HG03565 (cell line): ENCODE data around the gene EPB41L4A.
"Not testable (repeated sequence)": the region's sequence is repeated elsewhere in the genome, so short reads cannot be mapped to it uniquely, and the experiment has no call there.

ENCODE experiments used
- ATAC-seq: cut with Tn5 transposase; IDR thresholded peaks from one replicate; pipeline ENCODE4 v1.9.1; 2021; ENCODE audit warnings: mild to moderate bottlenecking, moderate library complexity; ENCODE audit not compliant: unreplicated experiment

Gene EPB41L4A

GRCh38 chr5:112217843-112218579 is 201.1 kb downstream of the EPB41L4A start:
- no peak for ATAC-seq

GRCh38 chr5:112216140-112216539 is 202.9 kb downstream of the EPB41L4A start:
- no peak for ATAC-seq

GRCh38 chr5:112210430-112211005 is 208.6 kb downstream of the EPB41L4A start:
- no peak for ATAC-seq

- peak; percentile 43 for ATAC-seq
Observed at GRCh38 chr5:112208699-112209615, 210.1 kb downstream of the EPB41L4A start.

- not testable (repeated sequence) for ATAC-seq
Observed at GRCh38 chr5:112208195-112208594, 210.9 kb downstream of the EPB41L4A start.

GRCh38 chr5:112205846-112206245 is 213.2 kb downstream of the EPB41L4A start:
- ATAC-seq: no peak

GRCh38 chr5:112203229-112203628 is 215.8 kb downstream of the EPB41L4A start:
- peak; percentile 74 for ATAC-seq

- ATAC-seq: no peak
Observed at GRCh38 chr5:112202694-112203093, 216.4 kb downstream of the EPB41L4A start.

- ATAC-seq: no peak
Observed at GRCh38 chr5:112201141-112201540, 217.9 kb downstream of the EPB41L4A start.

- ATAC-seq: peak; percentile 50
Observed at GRCh38 chr5:112200131-112200530, 218.9 kb downstream of the EPB41L4A start.

GRCh38 chr5:112196584-112196983 is 222.5 kb downstream of the EPB41L4A start:
- ATAC-seq: no peak

GRCh38 chr5:112195924-112196323 is 223.2 kb downstream of the EPB41L4A start:
- no peak for ATAC-seq

- ATAC-seq: no peak
Observed at GRCh38 chr5:112192866-112193265, 226.2 kb downstream of the EPB41L4A start.

GRCh38 chr5:112192072-112192471 is 227.0 kb downstream of the EPB41L4A start:
- ATAC-seq: no peak

GRCh38 chr5:112189391-112189790 is 229.7 kb downstream of the EPB41L4A start:
- ATAC-seq: no peak

- ATAC-seq: no peak
Observed at GRCh38 chr5:112186401-112186990, 232.6 kb downstream of the EPB41L4A start.

GRCh38 chr5:112183874-112184273 is 235.2 kb downstream of the EPB41L4A start:
- no peak for ATAC-seq

- ATAC-seq: no peak
Observed at GRCh38 chr5:112183103-112183711, 235.9 kb downstream of the EPB41L4A start.

- ATAC-seq: no peak
Observed at GRCh38 chr5:112179290-112179689, 239.8 kb downstream of the EPB41L4A start.

- ATAC-seq: peak; percentile 63
Observed at GRCh38 chr5:112174959-112175594, 244.0 kb downstream of the EPB41L4A start.
